GM21825 (cell line): ENCODE results near the gene TIMP1.

Experiments
- ATAC-seq: cut with Tn5 transposase; IDR thresholded peaks from one replicate; pipeline ENCODE4 v1.9.1; 2021; ENCODE audit warnings: mild to moderate bottlenecking, moderate library complexity; ENCODE audit not compliant: unreplicated experiment

The TIMP1 gene

DNA sequence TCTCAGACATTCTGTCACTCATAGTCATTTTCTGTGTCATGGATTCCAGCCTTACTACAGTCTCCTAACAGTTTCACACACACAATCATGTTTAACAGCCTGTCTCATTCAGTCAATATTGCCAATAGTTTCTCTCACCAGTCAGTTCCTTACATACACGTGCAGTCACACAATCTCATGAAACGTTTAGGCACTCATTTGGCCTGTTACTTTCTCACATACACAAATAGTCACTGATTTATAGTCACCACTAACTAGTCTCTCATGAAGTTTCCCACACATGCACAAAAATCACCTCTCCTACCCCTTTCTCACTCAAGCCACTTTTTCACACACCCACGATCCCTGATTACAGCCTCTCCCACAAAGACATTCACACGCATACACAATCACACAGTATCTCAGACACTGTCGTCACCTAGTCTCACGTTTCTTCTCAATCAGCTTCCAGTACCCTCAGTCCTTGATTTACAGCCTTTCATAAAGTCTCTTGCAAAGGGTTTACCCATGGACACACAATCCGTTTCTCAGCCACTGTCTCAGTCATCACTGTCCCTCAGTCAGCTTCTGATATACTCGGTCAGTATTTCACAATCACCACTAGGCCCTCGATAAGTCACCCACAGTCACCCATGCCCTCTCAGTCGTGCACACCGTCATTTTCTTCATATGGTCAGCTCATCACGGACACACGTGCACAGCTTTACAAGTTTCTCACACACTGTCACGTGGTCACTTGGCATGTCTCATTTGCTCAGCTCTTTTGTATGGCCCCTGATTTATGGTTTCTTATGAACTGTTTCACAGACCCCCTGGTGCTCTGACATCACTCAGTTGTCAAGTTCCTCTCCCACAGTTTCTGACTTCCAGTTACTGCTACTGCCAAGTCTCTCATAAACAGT lies 51.7 kb downstream of the TIMP1 start:
- ATAC-seq = no peak

- ATAC-seq = no peak
These were observed 52.8 kb downstream of the TIMP1 start for GRCh38 chrX:47634871-47635575.
